Skeletal muscle cell (primary cell): ENCODE measurements around the gene MRGPRG.
"Not testable (repeated sequence)": the region's sequence is repeated elsewhere in the genome, so short reads cannot be mapped to it uniquely, and the experiment has no call there.

Source experiments
- DNase-seq: peaks from one replicate; pipeline ENCODE4 v3.0.0-alpha.2; 2010; ENCODE audit warnings: low read depth
- H3K4me3 ChIP-seq: 2 replicates; pipeline ENCODE4 v1.5.1; 2011; ENCODE audit warnings: low read depth, mild to moderate bottlenecking, control low read depth, low read length, moderate library complexity

Gene MRGPRG, protein sequence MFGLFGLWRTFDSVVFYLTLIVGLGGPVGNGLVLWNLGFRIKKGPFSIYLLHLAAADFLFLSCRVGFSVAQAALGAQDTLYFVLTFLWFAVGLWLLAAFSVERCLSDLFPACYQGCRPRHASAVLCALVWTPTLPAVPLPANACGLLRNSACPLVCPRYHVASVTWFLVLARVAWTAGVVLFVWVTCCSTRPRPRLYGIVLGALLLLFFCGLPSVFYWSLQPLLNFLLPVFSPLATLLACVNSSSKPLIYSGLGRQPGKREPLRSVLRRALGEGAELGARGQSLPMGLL

DNA sequence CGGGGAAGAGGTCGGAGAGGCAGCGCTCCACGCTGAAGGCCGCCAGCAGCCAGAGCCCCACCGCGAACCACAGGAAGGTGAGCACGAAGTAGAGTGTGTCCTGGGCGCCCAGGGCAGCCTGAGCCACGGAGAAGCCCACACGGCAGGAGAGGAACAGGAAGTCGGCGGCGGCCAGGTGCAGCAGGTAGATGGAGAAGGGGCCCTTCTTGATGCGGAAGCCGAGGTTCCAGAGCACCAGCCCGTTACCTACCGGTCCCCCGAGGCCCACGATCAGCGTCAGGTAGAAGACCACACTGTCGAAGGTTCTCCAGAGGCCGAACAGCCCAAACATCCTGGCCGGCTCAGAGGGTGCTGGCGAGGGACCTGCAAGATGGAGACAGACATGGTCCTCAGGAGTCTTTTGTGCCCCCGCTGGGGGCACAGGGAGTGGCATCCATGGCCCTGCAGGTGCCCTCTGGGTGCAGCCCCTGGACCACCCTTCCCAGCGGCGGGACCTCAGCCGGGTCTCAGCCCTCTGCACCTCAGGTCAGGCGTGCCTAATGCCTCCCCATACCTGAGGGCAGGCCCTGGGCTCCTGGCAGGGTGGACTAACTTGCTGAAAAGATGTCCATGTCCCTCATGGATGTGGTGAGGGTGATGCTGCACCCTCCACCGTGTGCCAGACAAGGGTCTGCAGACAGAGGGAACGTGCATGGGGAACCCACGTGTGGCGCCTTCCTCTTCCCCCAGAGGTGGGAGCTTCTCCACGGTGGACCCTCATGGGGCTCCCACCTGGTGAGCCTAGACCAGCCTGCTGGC lies at the start of gene MRGPRG:
Gene MRGPRG, minus strand, starts transcription at position 331 of the 798 bp plus-strand sequence. Its CDS starts 0 bp downstream, at position 331.
- no peak within 1 kb of the TSS for H3K4me3 ChIP-seq
- DNase-seq = no peak

DNA sequence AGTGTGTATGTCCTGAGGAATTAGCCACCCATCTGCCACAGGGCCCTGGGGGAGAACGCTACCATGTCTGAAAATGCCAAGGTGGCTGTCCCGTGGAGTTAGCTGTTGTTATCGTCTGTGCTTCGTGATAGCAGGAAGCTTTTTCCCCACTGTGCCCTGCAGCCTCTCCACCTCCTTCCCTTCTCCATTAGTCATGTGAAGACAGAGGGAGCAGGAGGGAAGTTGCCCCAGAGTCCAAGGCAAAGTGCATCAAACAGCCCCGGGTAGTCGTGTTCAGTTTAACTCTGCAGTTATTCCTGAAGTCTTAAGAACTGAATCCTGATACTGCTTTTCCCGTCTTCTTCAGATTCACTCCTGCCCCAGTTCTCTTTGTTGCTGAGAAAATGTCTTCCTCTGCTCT lies 43.9 kb upstream of the MRGPRG start:
- DNase-seq, H3K4me3 ChIP-seq: not testable (repeated sequence)

DNA sequence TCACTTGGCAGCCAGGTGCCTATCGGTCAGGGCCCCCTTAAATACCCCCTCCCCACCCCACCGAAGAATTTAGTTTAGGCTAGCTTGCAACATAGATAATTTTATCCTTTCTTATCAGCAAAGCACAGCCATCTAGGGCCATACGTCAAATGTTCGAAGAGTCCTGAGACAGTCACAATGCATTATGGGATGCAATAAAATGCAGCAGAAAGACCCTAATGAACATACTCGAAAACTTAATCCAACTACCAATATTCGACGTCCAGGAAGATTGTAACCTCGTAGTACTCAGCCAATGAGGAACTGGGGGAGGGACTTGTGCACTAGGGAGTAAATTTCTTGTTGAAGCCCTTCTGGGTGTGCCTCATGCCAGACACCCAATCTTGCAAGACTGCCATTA lies 43.2 kb upstream of the MRGPRG start:
- DNase-seq, H3K4me3 ChIP-seq: not testable (repeated sequence)

DNA sequence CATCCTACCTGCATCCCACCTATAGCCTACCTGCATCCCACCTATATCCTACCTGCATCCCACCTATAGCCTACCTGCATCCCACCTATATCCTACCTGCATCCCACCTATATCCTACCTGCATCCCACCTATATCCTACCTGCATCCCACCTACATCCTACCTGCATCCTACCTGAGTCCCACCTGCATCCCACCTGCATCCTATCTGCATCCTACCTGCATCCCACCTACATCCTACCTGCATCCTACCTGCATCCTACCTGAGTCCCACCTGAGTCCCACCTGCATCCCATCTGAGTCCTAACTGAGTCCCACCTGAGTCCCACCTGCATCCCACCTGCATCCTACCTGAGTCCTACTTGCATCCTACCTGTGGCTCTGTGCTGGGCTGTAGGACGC lies 38.9 kb upstream of the MRGPRG start:
- not testable (repeated sequence) for DNase-seq, H3K4me3 ChIP-seq

DNA sequence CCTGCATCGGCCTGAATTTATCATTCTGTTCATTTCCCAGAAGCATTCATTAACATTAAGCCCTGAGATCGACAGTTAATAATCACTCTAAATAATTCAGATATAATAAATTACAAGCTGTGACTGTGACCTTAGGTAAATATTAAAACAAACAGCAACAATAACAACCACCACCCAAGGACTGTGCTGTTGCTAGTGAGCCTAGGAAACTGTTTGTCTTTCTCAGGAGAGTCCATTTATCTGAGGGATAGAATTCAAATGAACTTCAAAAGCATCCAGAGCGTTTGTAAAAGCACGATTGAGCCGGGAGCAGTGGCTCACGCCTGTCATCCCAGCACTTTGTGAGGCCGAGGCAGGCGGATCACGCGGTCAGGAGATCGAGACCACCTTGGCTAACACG lies 36.6 kb upstream of the MRGPRG start:
- H3K4me3 ChIP-seq, DNase-seq: not testable (repeated sequence)

DNA sequence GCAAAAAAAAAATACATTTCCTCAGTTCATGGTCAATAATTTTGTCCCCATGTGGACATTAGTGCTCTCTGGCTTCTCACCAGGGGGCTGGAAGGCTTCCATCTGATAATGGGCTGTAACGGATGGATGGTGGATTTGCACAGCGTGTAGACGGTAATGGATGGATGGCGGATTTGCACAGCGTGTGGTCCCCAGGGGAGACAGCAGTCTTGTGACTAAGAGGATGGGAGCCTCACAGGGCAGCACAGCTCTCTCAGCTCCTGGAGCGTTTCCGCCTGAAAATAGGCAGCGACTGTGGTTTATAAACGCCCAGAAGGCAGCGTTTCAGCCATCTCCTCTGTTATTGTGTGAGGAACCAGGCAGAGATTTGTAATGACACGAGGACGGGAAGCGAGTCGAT lies 36.2 kb upstream of the MRGPRG start:
- DNase-seq, H3K4me3 ChIP-seq: not testable (repeated sequence)

DNA sequence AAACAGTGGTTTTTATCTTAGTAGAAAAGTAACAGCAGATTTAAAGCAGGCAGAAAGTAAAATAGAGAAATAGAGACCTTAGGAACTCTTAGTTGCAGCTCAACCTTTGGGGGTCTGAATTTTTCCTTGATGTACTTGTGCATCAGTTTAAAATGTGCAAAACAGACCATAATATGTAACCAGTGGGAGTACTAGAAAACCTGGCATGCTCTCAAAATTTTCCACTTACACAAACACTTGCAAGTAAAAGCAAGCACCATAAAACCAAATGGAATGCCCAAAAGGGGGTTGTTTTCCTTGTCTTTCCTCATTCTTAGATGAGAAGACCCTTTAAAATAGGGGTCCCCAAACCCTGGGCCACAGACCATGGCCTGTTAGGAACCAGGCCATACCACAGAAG lies 26.5 kb upstream of the MRGPRG start:
- no peak for DNase-seq
- no peak overlapping the region for H3K4me3 ChIP-seq

DNA sequence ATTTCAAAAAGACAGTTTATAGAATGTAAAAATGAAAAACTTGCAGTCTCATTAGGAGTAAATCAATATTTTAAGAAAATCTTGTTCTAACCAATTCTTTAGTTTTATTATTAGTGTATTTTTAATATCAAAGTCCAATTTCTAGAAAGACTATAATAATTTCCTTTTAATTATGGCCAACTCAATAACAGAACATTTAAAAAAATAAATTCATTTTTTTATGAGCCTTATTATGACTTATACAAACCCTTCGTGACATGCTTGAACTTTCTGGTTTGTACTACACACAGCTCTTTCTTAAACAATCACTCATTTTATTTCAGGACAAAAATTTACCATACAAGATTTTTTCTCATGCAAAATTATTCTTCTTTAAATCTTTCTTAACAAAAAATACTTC lies 25.3 kb upstream of the MRGPRG start:
- no peak overlapping the region for H3K4me3 ChIP-seq
- DNase-seq = no peak

DNA sequence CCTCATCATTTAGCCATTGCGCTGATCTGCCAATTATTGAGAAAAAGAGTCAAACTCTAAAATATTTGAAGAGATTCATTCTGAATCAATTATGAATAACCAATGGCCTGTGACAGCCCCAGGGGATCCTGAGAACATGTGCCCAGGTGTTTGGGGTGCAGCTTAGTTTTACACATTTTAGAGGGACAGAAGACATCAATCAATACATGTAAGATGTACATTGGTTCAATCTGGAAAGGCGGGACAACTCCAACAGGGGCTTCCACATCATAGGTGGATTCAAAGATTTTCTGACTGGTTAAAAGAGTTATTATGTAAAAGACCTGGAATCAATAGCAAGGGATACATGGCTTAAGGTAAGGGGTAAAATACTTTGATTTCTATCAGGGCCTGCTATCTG lies 18.5 kb upstream of the MRGPRG start:
- DNase-seq = no peak
- no peak overlapping the region for H3K4me3 ChIP-seq

DNA sequence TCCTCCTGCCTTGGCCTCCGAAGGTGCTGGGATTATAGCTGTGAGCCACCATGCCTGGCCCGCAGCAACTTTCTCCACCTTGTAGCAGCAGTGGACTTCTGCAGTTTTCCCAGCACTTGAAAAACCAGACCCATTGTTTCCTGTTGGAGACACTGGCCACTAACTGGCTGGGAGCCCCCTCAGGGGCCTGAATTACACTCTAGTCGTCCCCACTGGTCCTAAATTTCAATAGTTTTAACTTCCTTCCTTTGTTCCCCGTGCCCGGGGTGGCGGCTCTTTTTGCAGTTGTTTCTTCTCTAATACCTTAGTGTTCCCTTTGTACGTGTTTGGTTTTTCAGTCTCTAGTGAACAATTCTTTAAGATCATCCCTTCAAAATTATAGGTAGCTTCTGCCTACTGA lies 16.2 kb upstream of the MRGPRG start:
- DNase-seq = no peak
- no peak overlapping the region for H3K4me3 ChIP-seq

DNA sequence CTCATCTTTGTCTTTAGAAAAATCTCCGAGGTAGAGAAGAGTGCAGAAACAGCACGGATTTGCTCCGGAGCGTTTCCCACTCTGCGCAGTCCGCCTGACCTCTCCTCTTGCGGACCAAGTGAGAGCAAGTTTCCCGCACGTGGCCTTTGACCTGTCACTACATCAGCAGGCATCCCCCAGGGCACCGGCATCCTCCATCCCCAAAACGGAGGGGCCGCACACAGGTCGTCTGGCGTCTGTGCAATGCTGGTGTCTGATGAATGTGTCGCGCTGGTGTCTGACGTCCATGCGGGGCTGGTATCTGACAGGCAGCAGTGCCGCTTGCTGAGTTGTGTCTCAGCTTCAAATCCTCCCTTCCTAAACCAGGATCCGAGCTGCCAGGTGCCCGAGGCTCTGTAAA lies 14.3 kb upstream of the MRGPRG start:
- DNase-seq = no peak

DNA sequence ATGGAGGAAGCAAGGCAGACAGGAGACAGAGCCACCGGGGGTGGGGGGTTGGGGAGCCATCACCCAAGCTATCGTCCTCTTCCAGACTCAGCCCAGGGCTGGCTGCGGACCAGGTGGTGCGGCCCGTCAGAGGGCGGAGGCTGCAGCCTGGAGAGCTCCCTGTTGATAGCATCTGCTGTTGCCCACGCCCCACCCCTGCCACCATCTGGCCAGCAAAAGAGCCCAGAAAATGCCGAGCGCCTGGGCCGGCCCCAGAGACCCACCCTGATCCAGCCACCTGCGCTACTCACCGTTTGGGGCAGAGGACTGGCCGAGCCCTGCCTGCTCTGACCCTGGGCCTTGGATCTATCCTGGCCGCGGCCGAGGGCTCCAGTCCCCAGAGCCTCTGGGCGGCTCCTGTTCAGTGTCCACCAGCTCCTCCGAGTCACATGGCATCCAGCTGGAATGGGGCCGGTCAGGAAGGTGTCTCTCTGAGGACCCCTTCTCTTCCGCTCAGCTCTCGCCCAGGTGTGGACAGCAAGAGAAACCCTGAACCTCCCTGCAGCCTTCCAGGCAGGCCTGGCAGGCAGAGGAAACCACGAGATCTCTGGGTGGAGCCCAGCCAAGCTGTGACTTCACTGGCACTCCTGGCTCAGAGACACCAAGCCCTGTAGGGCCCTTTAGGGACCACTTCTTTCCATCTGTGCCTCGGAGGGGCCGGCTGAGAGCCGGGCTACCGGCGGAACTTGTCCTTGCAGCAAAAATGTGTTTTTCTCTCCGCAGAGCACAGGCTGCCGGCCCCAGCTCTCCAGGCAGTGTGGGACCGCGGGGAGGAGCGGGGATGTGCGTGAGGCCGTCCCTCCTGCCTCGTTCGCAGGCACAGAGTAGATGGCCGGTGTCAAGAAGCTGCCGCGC lies 13.5 kb upstream of the MRGPRG start, which contains the start of gene MRGPRE:
Gene MRGPRE, minus strand, starts transcription at position 567 of the 894 bp plus-strand sequence. CDS start 3,618 bp downstream, outside the sequence.
- no peak for DNase-seq
- H3K4me3 ChIP-seq = no peak within 1 kb of the TSS

More for the DNA sequence above, 14.3 kb upstream of the MRGPRG start:
- no peak overlapping the region for H3K4me3 ChIP-seq

DNA sequence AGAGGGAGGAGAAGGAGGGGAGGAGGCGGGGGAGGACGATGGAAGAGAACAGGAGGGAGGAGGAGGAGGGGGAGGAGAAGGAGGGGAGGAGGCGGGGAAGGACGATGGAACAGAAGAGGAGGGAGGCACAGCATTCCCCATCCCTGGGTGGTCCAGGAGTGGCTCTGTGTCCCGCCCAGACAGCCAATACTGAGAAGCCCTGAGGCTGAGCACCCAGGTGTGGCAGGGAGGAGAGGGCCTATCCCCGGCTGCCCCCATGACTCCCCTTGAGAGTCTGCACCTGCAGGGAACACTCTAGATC lies 12.9 kb upstream of the MRGPRG start:
- DNase-seq = no peak
- no peak overlapping the region for H3K4me3 ChIP-seq

DNA sequence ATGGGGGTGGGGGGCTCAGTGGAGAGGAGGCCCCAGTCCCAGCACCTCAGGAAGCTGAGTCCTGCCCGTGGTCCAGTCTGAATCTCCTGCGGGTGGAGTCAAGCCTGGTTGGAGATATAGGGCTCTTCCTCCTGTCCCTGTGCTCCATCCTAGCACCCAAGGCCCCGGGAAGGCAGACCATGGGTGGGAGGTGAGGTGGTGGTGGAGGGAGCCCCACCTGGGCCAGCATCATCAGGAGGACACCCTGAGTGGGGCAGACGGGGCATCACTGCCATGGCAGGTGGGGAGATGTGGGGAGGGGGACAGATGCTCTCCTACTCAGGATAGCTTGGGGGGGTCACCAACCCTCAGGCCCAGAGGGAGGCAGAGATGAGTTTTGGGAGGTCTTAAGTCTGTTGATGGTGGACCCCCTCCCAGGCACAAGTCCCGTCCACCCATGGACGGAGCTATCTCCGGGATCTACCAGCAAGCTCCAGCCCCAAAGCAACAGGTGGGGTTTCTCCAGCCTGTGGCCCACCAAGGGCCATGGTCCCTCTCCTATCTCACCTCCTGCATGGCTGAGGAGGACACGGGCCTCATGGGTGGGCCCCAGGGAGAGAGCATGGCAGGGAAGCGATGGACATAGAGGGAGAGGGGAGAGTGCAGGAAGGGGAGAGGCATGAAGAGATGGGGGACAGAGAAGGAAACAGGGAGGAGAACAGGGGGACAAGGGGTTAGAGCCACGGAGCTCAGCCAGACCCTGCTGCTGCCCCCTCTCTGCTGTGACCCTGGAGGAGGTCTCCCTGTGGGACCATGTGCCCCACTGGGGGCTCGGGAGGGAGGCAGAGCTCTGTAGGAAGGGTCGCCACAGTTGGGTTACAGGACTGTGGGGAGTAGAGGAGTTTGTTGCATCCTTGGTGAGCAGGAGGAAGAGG lies 12.3 kb upstream of the MRGPRG start:
- no peak for DNase-seq
- no peak overlapping the region for H3K4me3 ChIP-seq

DNA sequence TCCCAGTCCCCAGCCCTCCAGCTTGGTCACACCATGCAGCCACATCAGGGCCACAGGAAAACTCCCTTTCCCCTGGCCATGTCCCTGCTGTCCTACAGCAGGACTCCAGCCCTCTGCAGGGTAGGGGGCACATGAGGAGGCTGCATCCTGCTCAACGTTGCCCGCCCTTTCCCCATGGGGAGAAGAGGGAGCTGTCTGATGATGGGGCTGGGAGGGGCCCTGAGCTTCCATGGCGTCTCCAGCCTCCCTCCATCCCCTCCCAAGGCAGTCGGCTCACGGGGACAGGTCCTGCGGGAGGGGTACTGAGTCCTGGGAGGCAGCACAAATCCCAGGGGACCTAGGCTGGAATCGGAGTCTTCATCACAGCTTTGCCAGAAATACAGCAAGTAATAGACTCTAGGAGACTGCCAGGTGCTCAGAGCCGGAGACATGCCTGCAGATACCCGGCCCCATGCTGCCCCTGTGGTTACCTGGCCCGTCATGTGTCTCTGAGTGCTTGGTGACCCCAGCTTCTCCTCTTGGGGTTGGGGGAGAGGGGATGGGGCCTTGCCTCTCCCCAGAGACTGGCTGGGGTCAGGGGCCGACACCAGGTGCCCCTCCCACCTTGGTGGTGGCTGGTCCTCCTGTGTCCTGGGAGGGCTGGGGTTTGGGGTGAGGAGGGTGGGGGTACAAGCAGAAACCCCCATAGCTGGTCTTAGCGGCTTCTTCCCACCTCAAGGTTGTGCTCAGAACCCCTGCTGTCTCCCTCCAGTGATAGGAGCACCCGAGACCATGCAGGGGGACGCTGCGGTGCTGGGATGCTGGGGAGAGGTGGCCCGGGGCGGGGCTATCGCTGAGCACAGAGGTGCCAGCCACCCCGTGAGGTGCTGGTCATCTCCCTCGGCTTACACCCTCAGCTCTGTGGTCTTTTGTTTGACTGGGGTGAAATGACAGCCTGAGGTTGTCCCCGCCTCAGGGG lies 11.3 kb upstream of the MRGPRG start:
- no peak for DNase-seq
- H3K4me3 ChIP-seq = no peak overlapping the region

DNA sequence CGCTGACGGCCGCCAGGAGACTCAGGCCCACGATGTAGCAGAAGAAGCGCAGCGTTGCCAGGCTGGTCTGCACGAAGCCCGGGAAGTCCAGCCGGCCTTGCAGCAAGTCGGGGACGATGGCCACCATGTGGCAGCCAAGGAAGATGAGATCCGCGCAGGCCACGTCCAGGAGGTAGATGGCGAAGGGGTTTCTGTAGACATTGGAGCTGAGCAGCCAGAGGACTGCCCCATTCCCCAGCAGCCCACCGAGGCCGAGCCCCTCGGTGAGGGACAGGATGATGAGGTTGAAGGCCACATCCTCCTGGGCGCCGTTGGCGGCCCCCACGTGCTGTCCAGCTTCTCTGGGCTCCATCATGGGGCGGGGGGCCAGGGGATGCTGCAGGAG lies 9.8 kb upstream of the MRGPRG start:
- no peak for DNase-seq

DNA sequence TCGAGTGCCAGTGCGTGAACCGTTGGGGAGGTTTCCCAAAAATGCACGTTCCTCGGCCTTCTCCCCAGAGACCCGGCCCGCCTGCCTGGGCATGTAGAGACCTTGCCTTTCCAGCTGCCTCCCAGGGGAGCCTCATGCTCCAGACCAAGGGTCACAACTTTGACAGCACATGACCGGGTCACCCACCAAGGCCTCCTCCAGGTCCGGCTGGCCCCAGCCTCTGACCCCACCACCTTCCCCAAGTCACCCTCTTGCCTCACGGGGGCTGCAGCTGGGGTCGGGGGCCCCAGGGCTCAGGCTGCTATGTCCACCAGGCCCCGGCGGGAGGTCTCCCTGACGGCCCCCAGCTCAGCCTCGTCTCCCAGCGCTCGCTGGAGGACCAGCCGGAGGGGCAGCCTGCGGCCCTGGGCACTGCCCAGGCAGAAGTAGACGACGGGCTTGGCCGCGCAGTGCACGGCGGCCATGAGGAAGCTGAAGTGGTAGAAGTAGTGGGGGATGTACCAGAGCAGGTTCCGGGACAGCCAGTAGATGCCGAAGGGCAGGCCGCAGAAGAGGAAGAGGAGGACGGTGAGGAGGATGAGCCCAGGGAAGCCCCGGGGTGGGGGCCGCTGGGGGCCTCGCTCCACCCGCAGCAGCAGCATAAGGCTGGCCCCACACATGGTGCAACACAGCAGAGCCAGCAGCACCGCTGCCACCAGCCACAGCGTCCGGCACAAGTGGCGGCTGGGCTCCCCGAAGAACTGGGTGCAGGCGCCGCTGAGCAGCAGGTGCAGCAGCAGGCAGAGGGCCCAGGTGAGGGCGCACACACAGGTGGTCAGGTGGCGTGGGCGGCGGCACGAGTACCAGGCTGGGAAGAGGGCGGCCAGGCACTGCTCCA lies 9.2 kb upstream of the MRGPRG start:
- no peak overlapping the region for H3K4me3 ChIP-seq
- no peak for DNase-seq

More for the DNA sequence above, 9.8 kb upstream of the MRGPRG start:
- no peak overlapping the region for H3K4me3 ChIP-seq
